HG03196 (cell line): ENCODE results near the gene PIM1.

Experiments
- ATAC-seq: cut with Tn5 transposase; IDR thresholded peaks from one replicate; pipeline ENCODE4 v1.9.1; 2021; ENCODE audit not compliant: unreplicated experiment

Gene PIM1

GRCh38 chr6:37137201-37138090 lies 32.5 kb upstream of the PIM1 start:
- no peak for ATAC-seq

- no peak for ATAC-seq
These were observed 31.1 kb upstream of the PIM1 start for GRCh38 chr6:37138856-37139229.

- ATAC-seq, result no peak
These were observed 30.6 kb upstream of the PIM1 start for GRCh38 chr6:37139230-37139962.

GRCh38 chr6:37140145-37140544 lies 29.8 kb upstream of the PIM1 start:
- ATAC-seq, result no peak

- ATAC-seq, result no peak
These were observed 28.5 kb upstream of the PIM1 start for GRCh38 chr6:37141281-37142049.

- no peak for ATAC-seq
These were observed 27.8 kb upstream of the PIM1 start for GRCh38 chr6:37142050-37142614.

- no peak for ATAC-seq
These were observed 26.4 kb upstream of the PIM1 start for GRCh38 chr6:37143585-37143984.

GRCh38 chr6:37145443-37145842 lies 24.5 kb upstream of the PIM1 start:
- ATAC-seq, result no peak

GRCh38 chr6:37146735-37147157 lies 23.2 kb upstream of the PIM1 start:
- no peak for ATAC-seq

- ATAC-seq, result no peak
These were observed 20.2 kb upstream of the PIM1 start for GRCh38 chr6:37149745-37150144.

- ATAC-seq, result no peak
These were observed 19.6 kb upstream of the PIM1 start for GRCh38 chr6:37150314-37150713.

GRCh38 chr6:37155394-37156312 lies 14.3 kb upstream of the PIM1 start:
- peak; percentile 88 for ATAC-seq

- no peak for ATAC-seq
These were observed 11.4 kb upstream of the PIM1 start for GRCh38 chr6:37158508-37158907.

- ATAC-seq, result no peak
These were observed 8.8 kb upstream of the PIM1 start for GRCh38 chr6:37160922-37161778.

- no peak for ATAC-seq
These were observed 7.2 kb upstream of the PIM1 start for GRCh38 chr6:37162740-37163139.

GRCh38 chr6:37168163-37168758 lies 1.7 kb upstream of the PIM1 start:
- ATAC-seq, result no peak

GRCh38 chr6:37168811-37169495 lies 999 bp upstream of the PIM1 start:
- ATAC-seq, result no peak
